Activated CD4-positive, CD25-positive, alpha-beta regulatory T cell treated with anti-CD3 and anti-CD28 coated beads, Interleukin-2, amount 50 U/mL, for 72 hours (primary cell): ENCODE results near the gene C10orf62.
A peak's percentile ranks its signal among the peaks of the same experiment; 100 is the strongest.
"Not testable (repeated sequence)": the region's sequence is repeated elsewhere in the genome, so short reads cannot be mapped to it uniquely, and the experiment has no call there.

Experiments
- DNase-seq: peaks from one replicate; pipeline ENCODE4 v3.0.0; 2021

Gene C10orf62

GRCh38 chr10:97632949-97633884, 43.7 kb downstream of the C10orf62 start, which contains the start of gene MORN4:
MORN4 (minus strand) TSS chr10:97633500; CDS start chr10:97619653, 13,847 bp downstream.
- peak; percentile 85 for DNase-seq

- DNase-seq, result no peak
Measured at GRCh38 chr10:97633921-97634320, 44.4 kb downstream of the C10orf62 start.

GRCh38 chr10:97635577-97635976, 46.1 kb downstream of the C10orf62 start:
- DNase-seq, result no peak

GRCh38 chr10:97639090-97639489, 49.6 kb downstream of the C10orf62 start:
- not testable (repeated sequence) for DNase-seq

GRCh38 chr10:97640174-97640867, 50.8 kb downstream of the C10orf62 start, which contains the start of gene PI4K2A:
PI4K2A (plus strand) TSS chr10:97640671; CDS start chr10:97640743, 72 bp downstream.
- peak; percentile 98 for DNase-seq
